GM19035 (cell line): ENCODE data around the gene ZNRF2.
A peak's percentile ranks its signal among the peaks of the same experiment; 100 is the strongest.
"Not testable (repeated sequence)": the region's sequence is repeated elsewhere in the genome, so short reads cannot be mapped to it uniquely, and the experiment has no call there.

Experiments
- ATAC-seq: cut with Tn5 transposase; IDR thresholded peaks from one replicate; pipeline ENCODE4 v1.9.1; 2021; ENCODE audit not compliant: unreplicated experiment

ZNRF2 gene

DNA sequence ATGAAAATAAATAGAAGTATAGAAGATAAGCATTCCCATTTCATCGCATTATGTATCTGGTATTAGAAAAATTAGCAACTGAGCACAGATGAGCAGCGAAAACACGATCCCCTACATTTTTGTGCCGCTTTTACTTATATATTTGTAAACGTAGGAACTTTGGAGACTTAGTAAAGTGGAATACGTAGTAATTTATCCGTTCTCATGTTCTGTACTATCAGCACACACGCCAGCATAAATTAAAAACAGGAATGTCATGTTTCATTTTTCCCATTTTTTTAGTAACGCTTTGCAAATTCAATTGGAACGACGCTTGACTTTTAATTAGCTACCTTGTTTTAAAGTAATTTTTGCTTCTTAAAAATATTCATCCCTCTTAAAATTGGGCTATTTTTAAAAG lies 2.4 kb downstream of the ZNRF2 start:
- no peak for ATAC-seq

DNA sequence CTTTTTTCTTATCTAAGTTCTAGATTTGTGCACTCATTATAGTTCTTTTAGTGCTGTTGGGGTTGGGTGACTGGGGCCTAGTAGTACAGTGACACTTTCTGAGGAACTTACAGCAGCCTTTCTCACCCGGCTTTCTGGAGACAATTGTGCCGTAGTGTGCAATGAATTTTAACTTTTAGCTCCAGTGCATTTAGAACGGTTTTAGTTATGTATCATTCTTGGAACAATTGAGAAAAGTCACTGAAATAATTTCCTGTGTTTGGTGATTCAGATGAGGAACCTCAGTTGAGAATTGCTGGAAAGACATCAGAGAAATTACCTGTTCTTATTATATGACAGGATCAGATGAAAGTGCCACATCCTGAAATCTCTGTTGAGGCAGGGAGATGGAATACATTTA lies 3.2 kb downstream of the ZNRF2 start:
- ATAC-seq: not testable (repeated sequence)

DNA sequence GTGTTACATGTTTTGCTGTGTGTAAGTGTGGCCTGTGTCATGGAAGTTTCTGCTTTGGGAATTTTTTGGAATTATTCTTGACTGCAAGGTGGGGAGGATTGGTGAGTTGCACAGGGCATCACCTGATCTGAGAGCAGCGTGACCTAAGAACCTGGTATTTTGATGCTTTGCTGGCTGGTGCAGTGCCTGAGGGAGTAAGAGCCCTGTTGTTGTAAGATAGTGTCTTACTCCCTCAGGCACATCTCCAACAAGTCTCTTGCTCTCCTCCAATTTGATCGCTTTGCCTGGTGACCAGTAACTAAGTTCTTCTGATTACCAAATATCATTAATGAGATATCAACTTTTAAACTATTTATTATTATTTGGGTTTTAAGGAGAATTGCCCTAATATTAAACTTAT lies 5.2 kb downstream of the ZNRF2 start:
- ATAC-seq: not testable (repeated sequence)

DNA sequence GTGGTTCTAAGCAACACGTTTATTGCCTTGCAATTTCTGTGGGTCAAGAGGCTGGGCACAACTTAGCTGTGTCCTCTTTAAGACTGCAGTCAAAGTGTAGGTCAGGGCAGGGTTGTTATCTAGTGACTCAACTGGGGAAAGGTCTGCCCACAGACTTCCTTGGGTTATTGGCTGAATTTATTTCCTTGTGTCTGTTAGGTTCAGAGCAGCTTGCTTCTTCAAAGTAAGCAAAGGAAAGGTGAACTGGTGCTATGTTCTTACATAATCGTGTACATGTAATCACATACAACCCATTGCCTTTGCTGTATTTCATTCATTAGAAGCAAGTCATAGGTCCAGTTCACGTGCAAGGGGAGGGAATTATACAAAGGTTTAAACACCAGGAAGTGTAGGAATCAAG lies 5.9 kb downstream of the ZNRF2 start:
- ATAC-seq: not testable (repeated sequence)

DNA sequence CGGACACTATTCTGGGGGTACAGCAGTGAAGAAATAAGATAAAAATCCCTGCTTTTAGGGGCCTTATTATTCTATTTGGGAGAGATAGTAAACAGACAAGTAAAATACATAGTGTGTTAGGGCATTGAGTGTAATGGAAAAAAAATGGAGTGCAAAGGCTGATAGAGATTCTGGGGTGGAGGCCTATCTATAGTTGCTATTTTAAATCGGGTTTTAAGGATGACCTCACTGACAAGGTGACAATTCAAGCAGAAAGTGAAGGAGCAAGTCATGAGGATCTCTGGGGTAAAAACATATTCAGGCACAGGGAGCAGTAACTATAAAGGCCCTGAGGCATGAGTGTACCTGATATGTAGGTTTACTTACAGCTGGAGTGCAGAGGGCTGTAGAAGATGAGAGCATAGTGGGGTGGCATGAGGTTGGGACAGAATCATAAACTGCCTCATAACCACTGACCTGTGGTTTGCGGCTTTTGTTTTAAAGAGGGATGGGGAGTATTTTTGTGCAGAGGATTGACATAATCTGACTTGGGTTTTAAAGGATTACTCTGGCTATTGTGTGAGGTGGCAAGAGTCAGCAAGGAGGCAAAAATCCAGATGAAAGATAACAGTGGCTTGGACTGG lies 8.1 kb downstream of the ZNRF2 start:
- ATAC-seq: not testable (repeated sequence)

DNA sequence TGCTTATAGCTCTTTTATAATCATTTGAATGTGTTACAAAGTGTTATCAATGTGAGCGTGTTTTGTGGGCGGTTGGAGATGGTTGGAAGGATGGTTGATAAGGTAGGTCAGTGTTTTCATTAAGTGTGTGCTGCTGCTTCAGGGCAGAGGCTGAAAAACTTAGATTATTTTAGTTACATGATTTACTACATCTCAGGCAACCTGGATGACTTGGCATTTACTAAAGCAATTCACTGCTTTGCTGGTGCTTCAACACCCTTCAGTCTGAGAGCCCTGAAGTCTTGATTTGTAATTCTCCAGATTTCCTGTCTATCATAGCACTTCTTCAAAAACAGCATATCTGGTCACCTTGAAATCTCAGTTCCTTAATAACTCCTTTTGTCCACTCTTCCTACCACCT lies 11.9 kb downstream of the ZNRF2 start:
- not testable (repeated sequence) for ATAC-seq

DNA sequence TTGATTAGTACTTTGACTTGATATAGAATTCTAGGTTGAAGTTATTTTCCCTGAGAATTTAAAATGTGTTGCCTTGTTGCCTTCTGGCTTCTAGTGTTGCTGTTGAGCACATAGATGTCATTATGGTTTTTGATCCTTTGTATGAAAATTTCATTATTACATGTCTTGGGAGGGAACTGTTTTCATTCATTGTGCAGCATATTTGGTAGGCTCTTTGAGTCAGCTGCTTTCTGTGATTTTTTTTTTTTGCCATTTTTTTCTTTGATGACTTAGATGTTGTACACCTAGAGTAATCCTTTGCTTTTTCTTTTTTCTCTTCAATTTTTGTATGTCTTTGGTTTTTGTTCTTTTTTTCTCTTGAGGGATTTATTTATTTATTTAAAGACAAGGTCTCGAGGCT lies 13.1 kb downstream of the ZNRF2 start:
- not testable (repeated sequence) for ATAC-seq

DNA sequence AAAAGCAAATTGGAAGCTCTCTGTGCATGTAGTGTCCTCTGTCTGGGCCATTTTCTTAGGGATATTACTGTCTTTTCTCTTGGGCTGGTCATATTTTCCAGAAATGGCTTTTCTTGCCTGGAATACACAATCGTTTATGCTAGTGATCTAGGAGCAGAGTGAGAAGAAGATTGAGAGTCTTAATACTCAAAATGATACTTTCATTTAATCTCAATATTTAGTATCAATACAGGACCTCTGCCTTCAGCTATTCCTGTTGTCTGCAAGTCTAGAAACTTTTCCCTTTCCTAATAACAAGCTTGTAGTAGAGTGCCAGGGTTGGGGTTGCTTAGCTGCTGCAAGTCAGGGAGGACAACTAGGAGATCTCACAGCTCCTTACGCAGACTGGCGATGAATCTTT lies 14.0 kb downstream of the ZNRF2 start:
- ATAC-seq: not testable (repeated sequence)

DNA sequence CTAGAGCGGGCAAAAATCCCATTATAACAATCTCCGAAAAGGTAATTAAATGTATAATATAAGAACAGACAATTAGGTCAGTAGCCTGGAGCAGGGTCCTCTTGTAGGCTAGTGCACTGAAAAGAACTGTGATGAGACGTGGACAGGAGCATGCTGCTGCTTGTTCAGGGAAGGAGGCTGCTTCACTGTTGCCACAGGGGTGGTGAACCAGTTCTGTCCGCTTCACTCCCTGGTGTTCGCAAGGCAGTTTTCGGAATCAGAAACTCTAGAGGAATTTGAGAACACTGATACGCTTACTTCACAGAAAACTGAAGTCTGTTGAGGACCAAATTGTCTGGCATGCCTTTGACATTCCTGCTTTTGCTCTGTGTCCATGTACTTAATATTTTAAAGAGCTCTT lies 17.4 kb downstream of the ZNRF2 start:
- no peak for ATAC-seq

DNA sequence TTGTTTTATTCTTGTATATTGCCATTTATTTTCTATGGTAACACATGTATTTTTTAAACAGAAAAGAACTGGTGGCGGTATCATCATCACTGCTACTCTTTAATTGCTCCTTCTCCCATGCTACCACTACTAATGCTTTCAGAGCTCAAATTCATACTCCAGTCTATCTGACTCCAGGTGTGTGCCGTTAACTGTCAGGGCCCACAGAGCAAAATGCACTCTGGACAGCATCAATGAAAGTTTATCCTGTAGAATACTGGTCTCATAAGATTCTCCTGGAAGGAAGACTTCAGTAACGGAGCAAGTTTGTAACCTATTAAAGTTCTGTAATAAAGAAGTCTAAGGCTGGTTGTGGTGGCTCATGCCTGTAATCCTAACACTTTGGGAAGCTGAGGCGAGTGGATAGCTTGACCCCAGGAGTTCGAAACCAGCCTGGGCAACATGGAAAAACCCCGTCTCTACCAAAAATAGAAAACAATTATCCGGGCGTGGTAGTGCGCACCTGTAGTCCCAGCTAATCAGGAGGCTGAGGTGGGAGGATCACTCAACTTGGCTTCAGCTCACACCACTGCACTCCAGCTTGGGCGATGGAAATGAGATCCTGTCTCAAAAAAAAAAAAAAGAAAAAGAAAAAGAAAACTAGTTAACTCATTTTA lies 18.4 kb downstream of the ZNRF2 start:
- ATAC-seq: no peak

DNA sequence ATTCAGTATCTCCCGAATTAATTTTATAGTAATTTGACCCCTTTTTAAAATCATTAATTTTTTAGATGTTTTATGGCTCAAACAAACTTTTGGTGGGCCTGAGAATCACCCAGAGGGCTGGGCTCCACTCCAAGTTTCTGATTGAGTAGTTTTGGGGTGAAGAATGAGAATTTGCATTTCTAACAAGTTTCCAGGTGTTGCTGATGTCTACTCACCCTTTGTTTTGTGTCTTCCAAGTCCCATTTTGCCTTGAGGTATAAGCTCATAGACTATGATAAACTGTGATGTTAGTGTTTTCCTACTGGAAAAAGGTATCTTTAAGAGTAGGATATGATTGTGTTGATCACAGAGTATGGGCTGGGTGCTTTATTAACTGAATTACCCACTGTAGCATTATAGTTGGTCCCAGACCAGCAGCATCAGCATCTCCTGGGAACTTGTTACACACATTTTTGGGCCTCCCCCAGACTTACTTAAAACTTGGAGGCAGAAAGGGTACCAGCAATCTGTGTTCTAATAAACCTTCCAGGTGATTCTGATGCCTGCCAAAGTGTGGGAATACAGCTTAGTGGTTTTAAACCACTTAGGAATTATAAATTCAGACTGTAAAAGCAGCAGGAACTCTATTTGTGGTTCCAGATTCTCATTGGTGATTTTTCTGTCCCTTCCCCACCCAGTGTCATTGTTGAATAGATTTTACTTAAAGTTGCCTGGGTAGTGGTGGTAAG lies 19.1 kb downstream of the ZNRF2 start:
- ATAC-seq: peak; percentile 56

DNA sequence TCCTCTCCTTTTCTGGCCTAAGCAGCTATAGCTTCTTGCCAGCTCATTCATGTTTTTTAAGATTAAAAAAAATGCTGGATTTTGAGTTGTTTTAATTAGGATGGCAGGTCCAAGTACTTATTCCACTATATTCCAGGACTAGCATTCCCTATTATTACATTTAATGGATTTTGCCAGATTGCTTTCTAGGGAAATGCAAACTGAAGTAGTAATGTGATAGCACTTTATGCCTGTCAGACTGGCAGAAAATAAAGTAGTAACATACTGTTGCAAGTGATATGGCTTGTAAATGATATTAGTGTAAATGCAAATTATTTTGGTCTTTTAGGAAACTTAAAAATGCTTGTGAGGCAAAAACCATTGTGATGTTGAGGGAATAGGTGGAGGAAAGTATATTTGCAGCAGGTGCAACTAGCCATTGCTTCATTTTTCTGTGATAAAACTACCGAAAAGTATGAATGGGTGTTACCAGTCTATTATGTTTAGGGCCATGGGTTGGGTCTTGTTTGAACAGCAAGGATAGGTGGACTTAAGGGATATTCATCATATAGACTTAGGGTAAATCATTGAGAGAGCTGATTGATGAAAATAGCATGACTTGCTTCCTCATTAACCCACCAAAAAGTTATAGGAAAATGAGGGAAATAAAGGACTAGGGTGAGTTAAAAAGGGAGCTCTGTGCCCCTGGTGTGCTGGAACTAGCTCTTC lies 19.9 kb downstream of the ZNRF2 start:
- ATAC-seq: no peak

DNA sequence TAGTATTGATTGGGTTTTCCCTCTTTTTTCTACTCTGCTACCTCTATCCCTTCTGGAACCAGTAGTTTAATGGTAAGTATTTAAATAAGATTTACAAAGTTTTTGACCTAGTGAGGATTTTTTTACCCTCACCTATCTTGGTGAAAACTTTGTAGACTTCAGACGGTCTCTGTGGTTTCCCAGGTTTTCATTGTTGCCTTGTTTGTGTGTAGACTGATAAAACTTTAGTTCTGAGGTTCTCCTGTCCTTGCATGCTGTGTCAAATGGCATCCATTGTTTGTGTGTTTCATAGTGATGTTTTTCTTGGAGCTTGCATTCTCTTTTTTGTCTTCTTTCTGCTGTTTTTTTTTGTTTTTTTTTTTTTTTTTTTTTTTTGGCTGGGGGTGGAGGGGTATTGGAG lies 22.6 kb downstream of the ZNRF2 start:
- ATAC-seq: no peak

DNA sequence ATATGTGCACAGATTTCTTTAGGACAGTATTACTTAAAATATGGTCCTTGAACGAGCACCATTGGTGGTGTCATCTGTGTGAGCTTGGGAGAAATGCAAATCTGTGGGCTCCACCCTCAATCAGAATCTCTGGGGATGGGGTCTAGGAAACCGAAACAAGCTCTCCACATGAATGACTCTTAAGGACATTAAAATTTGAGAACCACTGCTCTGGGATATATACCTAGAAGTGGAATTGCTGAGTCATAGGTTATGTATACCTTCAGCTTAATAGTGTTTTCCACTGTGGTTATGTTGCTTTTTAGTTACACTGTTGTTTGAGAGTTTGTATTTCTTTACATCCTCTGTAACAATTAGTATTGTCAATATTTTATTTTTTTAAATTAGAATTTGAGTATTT lies 24.0 kb downstream of the ZNRF2 start:
- no peak for ATAC-seq

DNA sequence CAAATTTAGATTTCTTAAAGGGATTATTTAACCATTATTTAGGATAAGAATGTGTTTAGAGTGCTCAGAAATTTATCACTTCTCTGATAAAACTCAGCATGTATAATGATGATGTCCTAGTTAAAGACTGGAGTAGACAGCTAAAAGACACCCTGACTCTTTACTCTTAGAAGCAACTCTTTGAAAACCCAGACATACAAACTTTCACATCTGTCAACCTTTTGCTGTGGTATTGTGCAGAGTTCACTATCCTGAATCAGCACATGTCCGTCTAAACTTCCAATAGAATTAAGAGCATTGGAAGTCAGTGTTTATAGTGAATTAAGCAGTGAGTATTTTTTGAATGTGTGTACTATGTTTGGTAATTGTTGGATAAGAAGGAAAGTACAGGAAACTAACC lies 24.9 kb downstream of the ZNRF2 start:
- ATAC-seq: no peak

DNA sequence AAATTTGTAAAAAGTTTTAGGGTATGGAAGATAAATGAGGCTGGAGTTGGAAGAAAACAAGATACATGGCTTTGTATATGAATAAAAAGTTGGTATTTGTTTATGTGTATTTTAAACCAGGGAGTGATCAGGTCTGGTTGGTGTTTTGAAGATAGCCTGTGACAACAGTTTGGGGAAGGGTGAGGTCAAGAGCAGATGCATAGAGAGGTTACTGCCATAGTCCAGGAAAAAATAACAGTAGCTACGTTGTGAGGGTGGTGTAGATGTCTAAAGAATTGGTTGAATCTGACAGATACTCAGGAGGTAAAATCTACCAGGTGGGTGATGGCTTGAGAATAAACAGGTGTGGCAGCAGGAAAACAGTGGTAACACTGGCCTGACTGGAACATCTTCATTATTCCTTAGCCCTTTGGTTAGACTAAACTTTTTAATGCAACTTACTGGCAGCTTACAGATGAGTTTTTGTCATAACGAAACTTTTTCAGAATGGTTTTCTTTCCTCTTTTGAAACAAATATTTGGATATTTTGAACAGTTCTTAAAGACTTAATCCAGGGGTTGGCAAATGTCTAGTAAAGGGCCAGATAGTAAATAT lies 25.5 kb downstream of the ZNRF2 start:
- no peak for ATAC-seq

DNA sequence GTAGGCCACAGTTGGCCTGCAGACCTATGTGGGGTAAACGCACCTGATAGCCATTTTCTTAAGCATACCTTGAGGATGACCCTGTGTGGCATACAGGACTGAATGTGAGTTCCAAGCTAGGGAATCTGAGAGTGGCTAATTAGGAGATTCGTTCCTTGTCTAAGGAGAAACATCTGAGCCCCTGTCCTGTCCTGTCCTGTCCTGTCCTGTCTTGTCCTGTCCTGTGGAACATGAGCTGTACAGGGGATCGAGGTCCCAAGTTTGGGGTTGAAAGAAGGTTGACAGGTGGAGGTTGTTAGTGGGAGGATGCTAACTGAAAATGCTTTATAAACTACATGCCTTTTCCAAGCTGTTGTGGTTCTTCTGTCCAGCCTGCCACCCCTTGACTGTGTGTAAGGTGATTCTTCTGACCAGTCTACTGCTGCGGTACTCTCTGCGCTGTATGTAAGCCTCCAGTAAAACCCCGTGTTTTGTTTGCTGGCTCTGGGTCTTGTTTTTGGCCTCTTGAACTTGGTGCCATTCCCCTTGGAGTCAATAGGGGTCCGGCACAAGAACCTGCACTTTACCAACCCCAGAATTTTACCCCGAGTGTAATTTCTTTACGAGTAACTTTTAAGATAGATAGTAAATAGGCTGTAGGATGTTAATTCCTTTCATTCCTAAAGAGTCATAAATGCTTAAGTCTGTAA lies 26.4 kb downstream of the ZNRF2 start:
- no peak for ATAC-seq

DNA sequence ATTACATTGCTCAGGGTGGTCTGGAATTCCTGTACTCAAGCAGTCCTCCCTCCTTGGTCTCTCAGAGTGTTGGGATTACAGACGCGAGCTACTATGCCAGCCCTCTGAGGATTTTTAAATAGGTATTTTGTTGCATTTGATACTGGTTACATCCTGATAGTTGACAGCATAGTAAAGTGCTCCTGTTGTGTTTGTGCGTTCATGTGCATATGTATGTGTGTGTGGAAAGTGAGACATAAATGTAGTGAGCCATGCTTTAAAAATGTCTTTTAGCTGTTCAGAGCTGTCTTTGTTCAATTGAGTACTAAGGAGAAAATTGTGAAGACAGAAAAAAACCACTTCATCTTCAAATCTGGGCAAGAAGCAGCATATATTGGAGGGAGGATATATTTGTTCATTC lies 27.8 kb downstream of the ZNRF2 start:
- no peak for ATAC-seq

DNA sequence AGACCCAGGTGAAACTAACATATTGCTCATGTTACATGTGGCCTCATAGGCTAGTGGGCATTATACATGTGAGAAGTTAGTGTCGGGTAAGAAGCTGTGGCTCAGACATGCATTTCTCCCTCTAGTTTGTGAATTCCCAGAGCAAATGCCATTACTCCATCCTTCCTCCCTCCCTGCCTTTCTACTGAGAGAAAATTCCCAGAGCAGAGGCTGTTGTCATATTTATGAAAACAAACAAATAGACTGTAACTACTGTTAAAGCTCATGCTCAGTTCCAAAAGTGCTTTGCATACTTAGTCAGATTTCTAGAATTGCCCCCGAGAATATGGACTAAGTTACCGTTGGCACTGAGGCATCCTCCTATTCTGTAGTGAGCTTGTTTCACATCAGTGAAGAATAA lies 29.0 kb downstream of the ZNRF2 start:
- no peak for ATAC-seq

DNA sequence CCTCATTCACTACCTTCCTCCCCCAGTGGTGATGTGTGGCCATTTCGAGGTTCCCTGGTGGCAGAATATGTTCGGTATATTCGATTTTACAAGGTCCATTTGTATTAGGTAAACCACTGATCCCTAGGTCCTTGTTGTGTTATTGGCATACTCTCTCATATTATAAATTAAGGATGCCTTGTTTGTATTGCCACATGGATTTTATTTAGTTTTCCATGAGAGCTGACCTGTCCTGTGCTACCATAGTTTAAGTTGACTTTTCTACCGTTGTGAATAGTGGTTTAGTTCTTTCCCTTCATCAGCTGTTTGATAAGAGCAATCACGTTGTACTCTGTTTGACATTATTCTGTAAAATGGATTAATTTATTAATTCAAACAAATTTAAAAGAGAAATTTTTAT lies 29.4 kb downstream of the ZNRF2 start:
- ATAC-seq: no peak

DNA sequence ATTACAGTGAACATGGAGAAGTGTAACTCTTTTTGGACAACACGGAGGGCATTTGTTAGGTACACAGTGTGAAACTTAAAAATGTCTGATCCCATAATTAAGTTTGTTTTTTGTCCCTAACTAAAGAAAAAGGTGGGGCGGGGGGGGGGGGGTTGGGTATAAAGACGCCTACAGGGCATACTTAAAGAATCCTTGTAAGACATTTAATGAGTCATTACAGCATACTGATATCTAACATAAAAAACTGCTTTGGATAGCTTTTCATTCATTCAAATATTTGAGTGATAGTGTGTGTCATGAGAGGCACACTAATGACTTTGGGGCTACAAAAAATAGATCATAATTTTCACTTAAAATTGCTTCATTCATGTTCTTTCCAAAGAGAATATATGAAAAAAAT lies 31.2 kb downstream of the ZNRF2 start:
- ATAC-seq: no peak
